Measurements from ENCODE around the gene CSF3.

The CSF3 gene

GRCh38 chr17:40034426-40035161, 19.4 kb downstream of the CSF3 start:
- H3K27ac ChIP-seq, result no peak overlapping the region
- DNase-seq, result no peak
- H3K36me3 ChIP-seq, result peaks cover 73% of the 10 kb centered on the region
- no peaks in the 10 kb centered on the region for H3K9me3 ChIP-seq (ENCODE audit: severe bottlenecking)
- no peak for TF ChIP-seq CTCF (IDR thresholded peaks at IDR 0.05; ENCODE audit: low read depth, low read length)
- H3K27me3 ChIP-seq (ENCODE audit: insufficient read depth, low read depth, severe bottlenecking), result no peaks in the 10 kb centered on the region
- H3K4me3 ChIP-seq (ENCODE audit: low read depth, low read length), result no peak overlapping the region

- Histone ChIP-seq H3K36me3 (peaks cover 68% of the 10 kb centered on the region), H3K4me3 (ENCODE audit: low read depth, low read length) (no peak overlapping the region), H3K27me3 (ENCODE audit: insufficient read depth, low read depth, severe bottlenecking) (no peaks in the 10 kb centered on the region), H3K9me3 (ENCODE audit: severe bottlenecking) (no peaks in the 10 kb centered on the region), H3K27ac (no peak overlapping the region)
- DNase-seq, result peak; percentile 79
- peak; percentile 100 for TF ChIP-seq CTCF (IDR thresholded peaks at IDR 0.05; ENCODE audit: low read depth, low read length)
Measured at GRCh38 chr17:40035162-40035559, 19.9 kb downstream of the CSF3 start.

GRCh38 chr17:40038882-40039513, 23.8 kb downstream of the CSF3 start:
- Histone ChIP-seq H3K27ac (no peak overlapping the region), H3K36me3 (peaks cover 52% of the 10 kb centered on the region), H3K27me3 (ENCODE audit: insufficient read depth, low read depth, severe bottlenecking) (no peaks in the 10 kb centered on the region), H3K4me3 (ENCODE audit: low read depth, low read length) (no peak overlapping the region), H3K9me3 (ENCODE audit: severe bottlenecking) (no peaks in the 10 kb centered on the region)
- peak; percentile 49 for DNase-seq
- peak; percentile 84 for TF ChIP-seq CTCF (IDR thresholded peaks at IDR 0.05; ENCODE audit: low read depth, low read length)

GRCh38 chr17:40041196-40041595, 26.0 kb downstream of the CSF3 start:
- H3K27ac ChIP-seq, result no peak overlapping the region
- H3K9me3 ChIP-seq (ENCODE audit: severe bottlenecking), result no peaks in the 10 kb centered on the region
- DNase-seq, result no peak
- TF ChIP-seq CTCF (IDR thresholded peaks at IDR 0.05; ENCODE audit: low read depth, low read length), result no peak
- no peaks in the 10 kb centered on the region for H3K27me3 ChIP-seq (ENCODE audit: insufficient read depth, low read depth, severe bottlenecking)
- no peak overlapping the region for H3K4me3 ChIP-seq (ENCODE audit: low read depth, low read length)
- H3K36me3 ChIP-seq, result peaks cover 49% of the 10 kb centered on the region

GRCh38 chr17:40056379-40057015, 41.3 kb downstream of the CSF3 start:
- H3K27ac ChIP-seq, result peak overlapping the region; percentile 18; the same call in 1 of the 2 replicates
- no peaks in the 10 kb centered on the region for H3K9me3 ChIP-seq (ENCODE audit: severe bottlenecking)
- DNase-seq, result no peak

More at GRCh38 chr17:40056379-40057015, 41.3 kb downstream of the CSF3 start:
- H3K36me3 ChIP-seq, result peaks cover 20% of the 10 kb centered on the region
- no peak for TF ChIP-seq CTCF (IDR thresholded peaks at IDR 0.05; ENCODE audit: low read depth, low read length)
- H3K27me3 ChIP-seq (ENCODE audit: insufficient read depth, low read depth, severe bottlenecking), result no peaks in the 10 kb centered on the region
- H3K4me3 ChIP-seq (ENCODE audit: low read depth, low read length), result no peak overlapping the region
